Measurements from ENCODE around the gene SLC38A2.

The SLC38A2 gene

DNA sequence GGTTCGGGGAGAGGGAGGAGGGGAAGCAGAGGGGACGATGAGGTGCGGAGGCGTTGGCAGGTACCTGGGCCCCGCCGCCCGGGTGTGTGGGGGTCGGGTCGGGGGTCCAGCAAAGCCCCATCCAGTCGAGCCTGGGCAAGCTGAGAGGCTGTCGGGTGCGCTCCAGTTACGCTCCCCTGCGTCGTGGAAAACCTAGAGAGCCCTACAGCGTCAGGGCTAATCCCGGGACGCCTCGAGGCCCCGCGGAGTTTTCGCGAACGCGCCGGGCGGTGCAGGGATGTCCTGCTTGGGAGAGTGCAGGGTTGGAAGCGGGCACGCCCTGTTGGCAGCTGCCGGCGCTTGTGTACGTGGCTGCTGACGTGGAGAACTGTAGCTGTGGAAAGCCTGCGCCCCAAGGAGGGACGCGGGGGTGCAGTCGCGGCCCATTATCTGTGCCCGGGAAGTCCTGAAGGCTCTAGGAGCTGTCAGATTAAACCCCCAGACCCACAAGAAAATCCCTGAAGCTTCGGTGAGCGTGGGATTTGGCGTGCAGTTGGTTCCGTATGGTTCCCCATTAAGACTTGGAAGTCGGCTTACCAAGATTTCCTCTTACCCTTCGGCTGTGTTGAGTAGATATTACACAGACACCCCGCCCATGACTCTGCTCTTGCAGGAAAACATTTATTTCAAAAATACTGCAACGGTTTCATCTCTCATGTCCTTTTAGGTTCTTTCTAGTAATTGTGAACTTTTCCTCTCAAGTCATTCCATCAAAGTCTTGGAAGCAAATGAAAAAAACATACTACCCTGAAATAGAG lies 11.3 kb upstream of the SLC38A2 start:
- peak; percentile 70 to 78 for DNase-seq
- Histone ChIP-seq H2BK5ac (ENCODE audit: low read depth, low read length, poor library complexity) (peak overlapping the region; percentile 97), H3K9ac (ENCODE audit: low read length) (peak overlapping the region; percentile 62), H3K4me2 (ENCODE audit: low read length) (peak overlapping the region; percentile 78), H3K14ac (ENCODE audit: low read length) (peak overlapping the region; percentile 99), H3K36me3 (ENCODE audit: control insufficient read depth in 1 of 2, insufficient read depth in 2 of 2, low read length in 2 of 2) (peaks cover 0 to 2% of the 10 kb centered on the region in 2 experiments), H4K91ac (ENCODE audit: low read depth, low read length) (peak overlapping the region; percentile 98), H3K4ac (ENCODE audit: low read depth, low read length) (peak overlapping the region; percentile 100), H2AK5ac (ENCODE audit: low read length) (peak overlapping the region; percentile 100), H2BK12ac (ENCODE audit: low read length) (peak overlapping the region; percentile 97), H3K23ac (ENCODE audit: low read length) (no peak overlapping the region), H3K4me1 (ENCODE audit: control insufficient read depth in 1 of 2, insufficient read depth in 2 of 2, low read length in 2 of 2) (peaks cover 3 to 8% of the 10 kb centered on the region in 2 experiments), H3K79me1 (ENCODE audit: low read length) (peaks cover 15% of the 10 kb centered on the region), H2AFZ (ENCODE audit: insufficient read depth, low read length, poor library complexity) (peak overlapping the region; percentile 92), H3K79me2 (ENCODE audit: control insufficient read depth, insufficient read depth, low read length, poor library complexity) (peaks cover 10% of the 10 kb centered on the region), H2BK120ac (ENCODE audit: insufficient read depth, low read length, poor library complexity) (peak overlapping the region; percentile 100), H4K12ac (ENCODE audit: low read depth, low read length) (peak overlapping the region; percentile 99), H3K18ac (ENCODE audit: low read length) (peak overlapping the region; percentile 100), H3K9me3 (ENCODE audit: insufficient read depth, low read depth, low read length) (no peaks in the 10 kb centered on the region), H4K8ac (ENCODE audit: low read depth, low read length) (peak overlapping the region; percentile 100), H3K27me3 (ENCODE audit: insufficient read depth, low read length) (no peaks in the 10 kb centered on the region), H3K27ac (ENCODE audit: low read depth, low read length) (peak overlapping the region; percentile 95), H3K4me3 (ENCODE audit: low read depth, low read length) (peak overlapping the region; percentile 81)
- no CpG with 5 or more reads among the region's 47 CpGs for WGBS (ENCODE audit: extremely low coverage, insufficient coverage, insufficient read length)

DNA sequence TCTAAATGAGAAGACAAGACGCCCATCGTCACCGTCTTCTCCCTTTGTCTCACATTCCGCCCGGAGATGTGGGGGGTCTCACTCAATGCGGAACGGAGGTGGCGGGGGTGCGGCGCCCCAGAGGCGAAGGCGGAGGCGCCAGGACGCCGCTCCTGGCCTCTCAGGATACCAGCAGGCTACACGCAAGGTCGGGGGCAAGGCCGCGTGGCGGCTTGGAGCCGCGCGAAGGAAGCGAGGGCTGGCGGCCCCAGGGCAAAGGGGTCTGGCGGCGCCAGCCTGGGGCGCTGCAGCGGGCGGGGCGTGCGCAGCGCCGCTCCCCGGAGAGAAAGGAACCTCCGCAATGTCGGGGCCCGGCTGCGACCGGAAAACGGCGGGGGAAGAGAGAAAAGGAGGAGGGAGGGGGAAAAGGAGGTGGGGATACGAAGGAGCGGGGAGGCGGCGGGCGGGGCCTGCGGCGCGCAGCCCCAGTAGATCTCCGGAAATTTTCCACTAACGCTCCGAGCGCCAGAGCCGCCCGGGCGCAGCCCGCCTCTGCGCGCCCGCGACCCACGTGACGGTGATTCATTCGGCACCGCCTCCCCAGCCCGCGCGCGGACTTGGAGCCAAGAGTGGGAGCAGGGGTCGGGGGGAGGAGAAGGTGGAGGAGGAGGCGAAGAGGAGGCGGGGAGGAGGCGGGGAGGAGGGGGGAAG lies 10.5 kb upstream of the SLC38A2 start:
- Histone ChIP-seq H3K9me3 (ENCODE audit: insufficient read depth, low read depth, low read length) (no peaks in the 10 kb centered on the region), H3K36me3 (ENCODE audit: control insufficient read depth in 1 of 2, insufficient read depth in 2 of 2, low read length in 2 of 2) (peaks cover 0 to 2% of the 10 kb centered on the region in 2 experiments), H2BK5ac (ENCODE audit: low read depth, low read length, poor library complexity) (peak overlapping the region; percentile 77), H3K18ac (ENCODE audit: low read length) (peak overlapping the region; percentile 60), H4K91ac (ENCODE audit: low read depth, low read length) (peak overlapping the region; percentile 80), H2BK12ac (ENCODE audit: low read length) (no peak overlapping the region), H3K27ac (ENCODE audit: low read depth, low read length) (peak overlapping the region; percentile 97), H2BK120ac (ENCODE audit: insufficient read depth, low read length, poor library complexity) (peak overlapping the region; percentile 91), H3K79me2 (ENCODE audit: control insufficient read depth, insufficient read depth, low read length, poor library complexity) (peaks cover 10% of the 10 kb centered on the region), H4K8ac (ENCODE audit: low read depth, low read length) (peak overlapping the region; percentile 95), H3K27me3 (ENCODE audit: insufficient read depth, low read length) (no peaks in the 10 kb centered on the region), H3K4ac (ENCODE audit: low read depth, low read length) (no peak overlapping the region), H2AK5ac (ENCODE audit: low read length) (peak overlapping the region; percentile 26), H2AFZ (ENCODE audit: insufficient read depth, low read length, poor library complexity) (peak overlapping the region; percentile 52), H3K79me1 (ENCODE audit: low read length) (peaks cover 15% of the 10 kb centered on the region), H3K4me3 (ENCODE audit: low read depth, low read length) (peak overlapping the region; percentile 81), H4K12ac (ENCODE audit: low read depth, low read length) (peak overlapping the region; percentile 82), H3K23ac (ENCODE audit: low read length) (no peak overlapping the region), H3K4me2 (ENCODE audit: low read length) (peak overlapping the region; percentile 82), H3K4me1 (ENCODE audit: control insufficient read depth in 1 of 2, insufficient read depth in 2 of 2, low read length in 2 of 2) (peaks cover 3 to 8% of the 10 kb centered on the region in 2 experiments), H3K9ac (ENCODE audit: low read length) (peak overlapping the region; percentile 88), H3K14ac (ENCODE audit: low read length) (peak overlapping the region; percentile 85)
- WGBS (ENCODE audit: extremely low coverage, insufficient coverage, insufficient read length): no CpG with 5 or more reads among the region's 74 CpGs
- peak; percentile 95 to 97 for DNase-seq

DNA sequence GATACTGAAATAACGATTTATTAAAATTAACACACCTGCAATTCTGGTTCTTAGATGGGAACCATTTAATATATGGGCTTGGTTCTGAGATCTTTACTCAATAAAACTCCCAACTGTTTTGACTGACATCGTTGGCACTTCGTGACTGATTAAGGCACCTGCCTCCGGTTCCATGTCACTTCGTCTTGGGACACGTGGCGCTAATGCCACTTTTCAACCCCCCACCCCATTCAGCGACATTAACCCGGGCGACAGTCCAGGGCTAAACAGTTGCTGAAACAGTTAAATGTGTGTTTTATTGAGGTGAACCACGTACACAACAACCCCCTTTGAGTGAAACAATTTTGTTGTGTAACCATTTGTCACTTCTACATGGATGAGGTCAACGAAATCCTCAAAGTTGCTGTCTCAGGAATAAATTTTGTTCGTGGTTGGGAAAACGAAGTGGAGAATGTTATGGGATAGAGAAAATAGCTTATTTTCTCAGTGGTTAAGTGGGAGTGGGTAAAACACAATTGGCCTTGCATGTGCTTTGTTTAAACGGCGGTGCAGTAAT lies 9.9 kb upstream of the SLC38A2 start:
- no peaks in the 10 kb centered on the region for H3K27me3 ChIP-seq (ENCODE audit: insufficient read depth, low read length)
- H3K9ac ChIP-seq (ENCODE audit: low read length): peak overlapping the region; percentile 88
- no CpG with 5 or more reads among the region's 16 CpGs for WGBS (ENCODE audit: extremely low coverage, insufficient coverage, insufficient read length)
- no peak overlapping the region for H3K23ac ChIP-seq (ENCODE audit: low read length)
- H3K4me1 ChIP-seq (ENCODE audit: control insufficient read depth in 1 of 2, insufficient read depth in 2 of 2, low read length in 2 of 2): peaks cover 3 to 5% of the 10 kb centered on the region in 2 experiments
- H4K12ac ChIP-seq (ENCODE audit: low read depth, low read length): no peak overlapping the region
- no peak overlapping the region for H3K18ac ChIP-seq (ENCODE audit: low read length)
- H3K36me3 ChIP-seq (ENCODE audit: control insufficient read depth in 1 of 2, insufficient read depth in 2 of 2, low read length in 2 of 2): no peaks in the 10 kb centered on the region
- peak overlapping the region; percentile 88 for H2BK12ac ChIP-seq (ENCODE audit: low read length)
- peak overlapping the region; percentile 97 for H3K27ac ChIP-seq (ENCODE audit: low read depth, low read length)
- peak overlapping the region; percentile 85 for H3K14ac ChIP-seq (ENCODE audit: low read length)
- H3K9me3 ChIP-seq (ENCODE audit: insufficient read depth, low read depth, low read length): no peaks in the 10 kb centered on the region
- H2BK120ac ChIP-seq (ENCODE audit: insufficient read depth, low read length, poor library complexity): peak overlapping the region; percentile 86
- H3K4me2 ChIP-seq (ENCODE audit: low read length): peak overlapping the region; percentile 82
- peak overlapping the region; percentile 93 for H4K91ac ChIP-seq (ENCODE audit: low read depth, low read length)
- peak overlapping the region; percentile 85 for H2AK5ac ChIP-seq (ENCODE audit: low read length)
- DNase-seq: peak in 1 of 2 donors; percentile 23
- peak overlapping the region; percentile 65 for H3K4ac ChIP-seq (ENCODE audit: low read depth, low read length)
- H3K4me3 ChIP-seq (ENCODE audit: low read depth, low read length): peak overlapping the region; percentile 68
- peak overlapping the region; percentile 95 for H4K8ac ChIP-seq (ENCODE audit: low read depth, low read length)
- peak overlapping the region; percentile 30 for H2AFZ ChIP-seq (ENCODE audit: insufficient read depth, low read length, poor library complexity)
- peaks cover 15% of the 10 kb centered on the region for H3K79me1 ChIP-seq (ENCODE audit: low read length)
- H3K79me2 ChIP-seq (ENCODE audit: control insufficient read depth, insufficient read depth, low read length, poor library complexity): peaks cover 10% of the 10 kb centered on the region
- peak overlapping the region; percentile 77 for H2BK5ac ChIP-seq (ENCODE audit: low read depth, low read length, poor library complexity)

DNA sequence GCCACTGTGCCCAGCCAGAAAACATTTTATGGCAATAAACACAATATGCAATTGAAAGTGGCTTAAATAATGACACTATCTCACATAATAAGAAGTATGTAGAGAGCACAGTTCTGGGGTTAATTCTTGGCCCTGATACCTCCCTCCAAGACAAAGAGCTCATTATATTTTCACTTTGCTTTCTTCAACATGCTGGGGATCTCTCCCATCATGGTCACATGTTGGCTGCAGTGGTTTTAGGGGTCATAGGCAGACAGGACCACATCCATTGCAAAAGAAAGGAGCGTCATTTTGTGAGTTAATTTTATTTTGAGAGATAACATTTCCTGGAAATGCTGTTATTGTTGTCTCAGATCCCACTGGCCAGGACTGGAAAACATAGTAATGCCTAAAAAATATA lies 8.3 kb upstream of the SLC38A2 start:
- H2AK5ac ChIP-seq (ENCODE audit: low read length): no peak overlapping the region
- H3K23ac ChIP-seq (ENCODE audit: low read length): no peak overlapping the region

More for the DNA sequence above, 8.3 kb upstream of the SLC38A2 start:
- Histone ChIP-seq H3K18ac (ENCODE audit: low read length) (no peak overlapping the region), H4K91ac (ENCODE audit: low read depth, low read length) (no peak overlapping the region), H4K8ac (ENCODE audit: low read depth, low read length) (no peak overlapping the region), H2BK120ac (ENCODE audit: insufficient read depth, low read length, poor library complexity) (no peak overlapping the region), H3K9ac (ENCODE audit: low read length) (no peak overlapping the region), H3K79me1 (ENCODE audit: low read length) (peaks cover 15% of the 10 kb centered on the region), H3K27me3 (ENCODE audit: insufficient read depth, low read length) (no peaks in the 10 kb centered on the region), H3K4me2 (ENCODE audit: low read length) (no peak overlapping the region), H3K79me2 (ENCODE audit: control insufficient read depth, insufficient read depth, low read length, poor library complexity) (peaks cover 10% of the 10 kb centered on the region), H2AFZ (ENCODE audit: insufficient read depth, low read length, poor library complexity) (no peak overlapping the region), H3K14ac (ENCODE audit: low read length) (no peak overlapping the region), H2BK12ac (ENCODE audit: low read length) (no peak overlapping the region), H3K4me3 (ENCODE audit: low read depth, low read length) (no peak overlapping the region), H3K27ac (ENCODE audit: low read depth, low read length) (no peak overlapping the region), H3K36me3 (ENCODE audit: control insufficient read depth in 1 of 2, insufficient read depth in 2 of 2, low read length in 2 of 2) (no peaks in the 10 kb centered on the region), H2BK5ac (ENCODE audit: low read depth, low read length, poor library complexity) (no peak overlapping the region), H3K4me1 (ENCODE audit: control insufficient read depth in 1 of 2, insufficient read depth in 2 of 2, low read length in 2 of 2) (peaks cover 2 to 5% of the 10 kb centered on the region in 2 experiments), H3K9me3 (ENCODE audit: insufficient read depth, low read depth, low read length) (no peaks in the 10 kb centered on the region), H4K12ac (ENCODE audit: low read depth, low read length) (no peak overlapping the region), H3K4ac (ENCODE audit: low read depth, low read length) (no peak overlapping the region)
- DNase-seq: no peak
- no CpG with 5 or more reads among the region's 1 CpG for WGBS (ENCODE audit: extremely low coverage, insufficient coverage, insufficient read length)
